ENCODE data around the gene OGFOD2.

OGFOD2 gene

GRCh38 chr12:122976648-122976975, 1.6 kb downstream of the OGFOD2 start:
- no peak for DNase-seq (ENCODE audit: low read depth in 2 of 2, low spot score in 1 of 2)

- DNase-seq (ENCODE audit: low read depth in 2 of 2, low spot score in 1 of 2): no peak
Measured at GRCh38 chr12:122977153-122977552, 2.1 kb downstream of the OGFOD2 start.

- no peak for DNase-seq (ENCODE audit: low read depth in 2 of 2, low spot score in 1 of 2)
Measured at GRCh38 chr12:122977655-122978392, 2.8 kb downstream of the OGFOD2 start.

GRCh38 chr12:122978507-122978955, 3.5 kb downstream of the OGFOD2 start:
- DNase-seq (ENCODE audit: low read depth in 2 of 2, low spot score in 1 of 2): no peak

- DNase-seq (ENCODE audit: low read depth in 2 of 2, low spot score in 1 of 2): no peak
Measured at GRCh38 chr12:122979001-122979907, 4.2 kb downstream of the OGFOD2 start.

GRCh38 chr12:122979908-122980182, 4.8 kb downstream of the OGFOD2 start:
- DNase-seq (ENCODE audit: low read depth in 2 of 2, low spot score in 1 of 2): no peak

- DNase-seq (ENCODE audit: low read depth in 2 of 2, low spot score in 1 of 2): peak; percentile 8 to 30
Measured at GRCh38 chr12:122980183-122981035, 5.4 kb downstream of the OGFOD2 start, which contains the start of gene ARL6IP4. Gene ARL6IP4 (plus strand): TSS chr12:122980681. CDS start chr12:122981140, 459 bp downstream.

GRCh38 chr12:122981036-122981471, 6.0 kb downstream of the OGFOD2 start:
- DNase-seq (ENCODE audit: low read depth in 2 of 2, low spot score in 1 of 2): no peak

GRCh38 chr12:122981587-122982476, 6.8 kb downstream of the OGFOD2 start:
- DNase-seq (ENCODE audit: low read depth in 2 of 2, low spot score in 1 of 2): no peak

- DNase-seq (ENCODE audit: low read depth in 2 of 2, low spot score in 1 of 2): no peak
Measured at GRCh38 chr12:122982477-122982815, 7.4 kb downstream of the OGFOD2 start.

GRCh38 chr12:122982963-122983788, 8.1 kb downstream of the OGFOD2 start:
- no peak for DNase-seq (ENCODE audit: low read depth in 2 of 2, low spot score in 1 of 2)

- DNase-seq (ENCODE audit: low read depth in 2 of 2, low spot score in 1 of 2): no peak
Measured at GRCh38 chr12:122983789-122984515, 8.9 kb downstream of the OGFOD2 start.

- no peak for DNase-seq (ENCODE audit: low read depth in 2 of 2, low spot score in 1 of 2)
Measured at GRCh38 chr12:122984612-122985337, 9.7 kb downstream of the OGFOD2 start.

GRCh38 chr12:122985338-122986257, 10.6 kb downstream of the OGFOD2 start:
- no peak for DNase-seq (ENCODE audit: low read depth in 2 of 2, low spot score in 1 of 2)

GRCh38 chr12:122986258-122986871, 11.3 kb downstream of the OGFOD2 start:
- no peak for DNase-seq (ENCODE audit: low read depth in 2 of 2, low spot score in 1 of 2)

- no peak for DNase-seq (ENCODE audit: low read depth in 2 of 2, low spot score in 1 of 2)
Measured at GRCh38 chr12:122987086-122987951, 12.3 kb downstream of the OGFOD2 start.

Measured in stimulated activated CD8-positive, alpha-beta memory T cell treated with anti-CD3 and anti-CD28 coated beads, Interleukin-4, amount 100 ng/mL, for 4 hours (primary cell).